CD14-positive monocyte (primary cell): ENCODE data around the gene ST8SIA3. TPM values are rescaled to one million over a fixed set of nuclear protein-coding genes. Genes with fewer than 3 reads are reported as not detected.
A peak's percentile ranks its signal among the peaks of the same experiment; 100 is the strongest.

Source experiments
- DNase-seq, 3 donors: peaks; one replicate each; pipeline ENCODE4 v3.0.0-alpha.2; 2011 to 2022
- H2AFZ ChIP-seq: 2 replicates; pipeline ENCODE4 v1.6.0; 2012; ENCODE audit warnings: mild to moderate bottlenecking, low read depth, low read length, inconsistent platforms; ENCODE audit not compliant: insufficient read depth, poor library complexity, severe bottlenecking
- H3K27ac ChIP-seq, 2 donors: 1 replicate in 1 of 2; 2 replicates in 1 of 2; pipeline ENCODE4 v1.5.1; 2012 to 2013; ENCODE audit warnings: low read length in 2 of 2, control low read depth in 1 of 2, inconsistent platforms in 1 of 2, low read depth in 1 of 2, mild to moderate bottlenecking in 1 of 2
- H3K27me3 ChIP-seq, 2 donors: one replicate each; pipeline versions ENCODE4 v1.6.0 to v1.6.1; 2011 to 2013; ENCODE audit warnings: low read length in 2 of 2; ENCODE audit not compliant: control insufficient read depth in 2 of 2, insufficient read depth in 2 of 2
- H3K36me3 ChIP-seq, 2 donors: replicated peaks in 1 of 2; 1 replicate in 1 of 2; 2 replicates in 1 of 2; pipeline versions ENCODE4 v1.5.1 to v1.6.1; 2012 to 2013; ENCODE audit warnings: low read length in 2 of 2, control low read depth in 1 of 2, inconsistent platforms in 1 of 2, mild to moderate bottlenecking in 1 of 2; ENCODE audit not compliant: insufficient read depth in 2 of 2, control insufficient read depth in 1 of 2
- H3K4me1 ChIP-seq, 2 donors: 1 replicate in 1 of 2; 2 replicates in 1 of 2; pipeline versions ENCODE4 v1.5.1 to v1.6.1; 2012 to 2013; ENCODE audit warnings: low read length in 2 of 2, control low read depth in 1 of 2, inconsistent platforms in 1 of 2, mild to moderate bottlenecking in 1 of 2, moderate library complexity in 1 of 2; ENCODE audit not compliant: insufficient read depth in 2 of 2, control insufficient read depth in 1 of 2
- H3K4me2 ChIP-seq: replicated peaks from 2 replicates; pipeline ENCODE3; 2012; ENCODE audit warnings: low read length, moderate library complexity, mild to moderate bottlenecking; ENCODE audit not compliant: poor library complexity, severe bottlenecking; ENCODE audit errors: extremely low read depth
- H3K4me3 ChIP-seq, 3 experiments: fragments of 200-600 bp in 1 of 3; sonication (generic) in 1 of 3; replicated peaks in 1 of 3; 1 replicate in 2 of 3; 2 replicates in 1 of 3; pipeline ENCODE4 v1.5.1; 2011 to 2013; ENCODE audit warnings: low read length in 3 of 3, mild to moderate bottlenecking in 3 of 3, control low read depth in 2 of 3, low read depth in 2 of 3, inconsistent platforms in 1 of 3, moderate library complexity in 1 of 3
- H3K79me2 ChIP-seq: 2 replicates; pipeline ENCODE4 v1.6.0; 2012; ENCODE audit warnings: mild to moderate bottlenecking, control low read depth, inconsistent platforms, low read length, moderate library complexity; ENCODE audit not compliant: insufficient read depth
- H3K9ac ChIP-seq: 2 replicates; pipeline ENCODE4 v1.6.0; 2017; ENCODE audit warnings: low read length, mild to moderate bottlenecking; ENCODE audit not compliant: insufficient read depth, poor library complexity, severe bottlenecking
- H3K9me3 ChIP-seq, 2 donors: replicated peaks in 1 of 2; 1 replicate in 1 of 2; 2 replicates in 1 of 2; pipeline versions ENCODE4 v1.5.1 to v1.6.1; 2012 to 2013; ENCODE audit warnings: low read length in 2 of 2, control low read depth in 1 of 2; ENCODE audit not compliant: control insufficient read depth in 1 of 2, insufficient read depth in 1 of 2
- H4K20me1 ChIP-seq: 2 replicates; pipeline ENCODE4 v1.6.0; 2012; ENCODE audit warnings: mild to moderate bottlenecking, low read length, control low read depth, moderate library complexity; ENCODE audit not compliant: insufficient read depth
- H3K27ac Mint-ChIP-seq, 7 donors: one replicate each; pipeline ENCODE4 v1.8.0; 2020; ENCODE audit warnings: mild to moderate bottlenecking in 7 of 7, mixed read lengths in 7 of 7, moderate library complexity in 6 of 7, inconsistent platforms in 2 of 7
- H3K27me3 Mint-ChIP-seq, 3 donors: one replicate each; pipeline ENCODE4 v1.8.0; 2021 to 2022; ENCODE audit warnings: low read depth in 3 of 3, mild to moderate bottlenecking in 3 of 3, mixed read lengths in 3 of 3, moderate library complexity in 3 of 3, inconsistent platforms in 1 of 3
- H3K36me3 Mint-ChIP-seq, 2 donors: one replicate each; pipeline ENCODE4 v1.8.0; 2020; ENCODE audit warnings: mixed read lengths in 2 of 2, inconsistent platforms in 1 of 2, mild to moderate bottlenecking in 1 of 2
- H3K4me1 Mint-ChIP-seq: one replicate; pipeline ENCODE4 v1.8.0; 2020; ENCODE audit warnings: mild to moderate bottlenecking, mixed read lengths
- H3K4me3 Mint-ChIP-seq, 2 donors: one replicate each; pipeline ENCODE4 v1.8.0; 2020; ENCODE audit warnings: mild to moderate bottlenecking in 2 of 2, mixed read lengths in 2 of 2, moderate library complexity in 1 of 2
- H3K9me3 Mint-ChIP-seq, 7 donors: one replicate each; pipeline ENCODE4 v1.8.0; 2020 to 2022; ENCODE audit warnings: mixed read lengths in 7 of 7, mild to moderate bottlenecking in 6 of 7, moderate library complexity in 6 of 7, inconsistent platforms in 2 of 7
- WGBS: methylation state at CpG from one replicate; pipeline ENCODE4 v1.1.5; 2013; ENCODE audit warnings: missing lambda C conversion rate; ENCODE audit not compliant: insufficient coverage; 5-methylcytosine and 5-hydroxymethylcytosine counted together
- intact Hi-C, 2 donors: fragments of 100-400 bp; cut with micrococcal nuclease; formaldehyde crosslinking; loops; one replicate each; pipeline versions ENCODE4 v1.15.0 to v1.15.1; 2023
- polyA plus RNA-seq, 3 donors: library from polyadenylated mRNA; depleted of rRNA in 1 of 3; unstranded in 2 of 3; stranded (reverse) in 1 of 3; fragments of 300-500 nt in 2 of 3; fragments of >200 nt in 1 of 3; fragmentation: Illumina TruSeq in 2 of 3; gene quantifications; 1 replicate in 2 of 3; 2 replicates in 1 of 3; pipeline ENCODE4 v1.2.3, GENCODE V29; 2012 to 2021
- TF ChIP-seq, protein P1 (sequence below): fragments of 200-600 bp; IDR thresholded peaks from one replicate; pipeline ENCODE4 v1.8.0; 2022; ENCODE audit warnings: antibody characterized with exemption, mild to moderate bottlenecking

ST8SIA3 gene
- polyA plus RNA-seq, 3 donors = not detected

DNA sequence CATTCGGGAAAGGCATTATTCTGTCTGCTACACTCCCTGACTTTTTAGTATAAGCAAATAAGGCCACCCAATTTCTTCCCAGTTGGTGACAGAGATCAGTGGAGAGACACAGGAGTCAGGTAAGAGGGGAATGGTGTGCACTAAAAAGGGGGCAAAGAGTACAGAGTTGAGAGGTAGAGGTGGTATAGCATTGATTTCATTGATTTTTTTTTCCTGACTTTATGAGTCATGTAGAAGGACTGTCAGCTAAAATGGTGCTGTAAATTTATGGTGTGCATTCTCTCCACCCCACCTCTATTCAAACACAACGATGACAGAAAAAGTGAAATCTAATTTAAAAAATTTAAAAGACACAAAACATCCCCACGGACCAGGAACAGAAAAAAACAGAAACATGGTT lies 23.7 kb upstream of the ST8SIA3 start:
- TF ChIP-seq, protein P1, sequence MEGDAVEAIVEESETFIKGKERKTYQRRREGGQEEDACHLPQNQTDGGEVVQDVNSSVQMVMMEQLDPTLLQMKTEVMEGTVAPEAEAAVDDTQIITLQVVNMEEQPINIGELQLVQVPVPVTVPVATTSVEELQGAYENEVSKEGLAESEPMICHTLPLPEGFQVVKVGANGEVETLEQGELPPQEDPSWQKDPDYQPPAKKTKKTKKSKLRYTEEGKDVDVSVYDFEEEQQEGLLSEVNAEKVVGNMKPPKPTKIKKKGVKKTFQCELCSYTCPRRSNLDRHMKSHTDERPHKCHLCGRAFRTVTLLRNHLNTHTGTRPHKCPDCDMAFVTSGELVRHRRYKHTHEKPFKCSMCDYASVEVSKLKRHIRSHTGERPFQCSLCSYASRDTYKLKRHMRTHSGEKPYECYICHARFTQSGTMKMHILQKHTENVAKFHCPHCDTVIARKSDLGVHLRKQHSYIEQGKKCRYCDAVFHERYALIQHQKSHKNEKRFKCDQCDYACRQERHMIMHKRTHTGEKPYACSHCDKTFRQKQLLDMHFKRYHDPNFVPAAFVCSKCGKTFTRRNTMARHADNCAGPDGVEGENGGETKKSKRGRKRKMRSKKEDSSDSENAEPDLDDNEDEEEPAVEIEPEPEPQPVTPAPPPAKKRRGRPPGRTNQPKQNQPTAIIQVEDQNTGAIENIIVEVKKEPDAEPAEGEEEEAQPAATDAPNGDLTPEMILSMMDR = no peak
- Histone ChIP-seq H3K4me3 (no peak overlapping the region), H3K27me3 (no peaks in the 10 kb centered on the region), H3K9ac (no peak overlapping the region), H3K4me1 (no peaks in the 10 kb centered on the region), H3K36me3 (no peaks in the 10 kb centered on the region), H3K9me3 (no peaks in the 10 kb centered on the region), H2AFZ (no peak overlapping the region), H3K27ac (no peak overlapping the region), H4K20me1 (no peaks in the 10 kb centered on the region), H3K4me2 (no peak overlapping the region), H3K79me2 (no peaks in the 10 kb centered on the region)
- Mint-ChIP-seq H3K27ac (peak overlapping the region in 1 of 7 donors; percentile 25), H3K4me3 (no peak overlapping the region), H3K4me1 (no peaks in the 10 kb centered on the region), H3K27me3 (peaks cover 1 to 5% (median 4%) of the 10 kb centered on the region in 3 donors), H3K9me3 (peaks cover 0 to 2% (median 0%) of the 10 kb centered on the region in 7 donors), H3K36me3 (no peaks in the 10 kb centered on the region)
- DNase-seq = no peak
- intact Hi-C loops = no loop called here
- 89% methylated on average over 1 of the region's 3 CpGs for WGBS

DNA sequence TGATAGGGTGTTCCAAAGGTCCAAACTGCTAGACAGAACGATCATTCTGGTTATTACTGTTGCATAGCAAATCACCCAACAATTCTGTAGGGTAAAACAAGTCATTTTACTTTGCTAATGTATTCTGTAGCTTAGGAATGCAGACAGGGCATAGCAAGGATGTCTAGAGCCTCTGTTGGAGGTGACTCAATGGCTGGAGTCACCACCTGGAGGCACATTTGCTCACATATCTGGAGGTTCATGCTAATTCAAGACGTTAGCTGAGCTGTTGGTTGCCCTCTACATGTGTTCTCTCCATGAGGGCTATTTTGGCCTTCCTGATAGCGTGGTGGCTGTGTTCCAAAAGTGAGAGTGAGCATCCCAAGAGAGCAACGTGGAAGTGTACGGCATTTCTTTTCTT lies 22.5 kb upstream of the ST8SIA3 start:
- no peak overlapping the region for H3K9ac ChIP-seq
- H3K27ac ChIP-seq = no peak overlapping the region
- intact Hi-C loops = no loop called here
- Mint-ChIP-seq H3K4me3 (no peak overlapping the region), H3K4me1 (no peaks in the 10 kb centered on the region), H3K27ac (no peak overlapping the region), H3K27me3 (peaks cover 4 to 5% (median 5%) of the 10 kb centered on the region in 3 donors), H3K36me3 (no peaks in the 10 kb centered on the region), H3K9me3 (peaks cover 0 to 2% (median 0%) of the 10 kb centered on the region in 7 donors)
- H3K27me3 ChIP-seq = no peaks in the 10 kb centered on the region
- no peak overlapping the region for H2AFZ ChIP-seq
- no peak overlapping the region for H3K4me3 ChIP-seq
- H3K79me2 ChIP-seq = no peaks in the 10 kb centered on the region
- H3K4me1 ChIP-seq = no peaks in the 10 kb centered on the region
- no peaks in the 10 kb centered on the region for H4K20me1 ChIP-seq
- no peaks in the 10 kb centered on the region for H3K36me3 ChIP-seq
- no peaks in the 10 kb centered on the region for H3K9me3 ChIP-seq
- TF ChIP-seq, protein P1 = no peak
- H3K4me2 ChIP-seq = no peak overlapping the region
- WGBS = 88% methylated on average over 4 of the region's 5 CpGs
- no peak for DNase-seq
